ENCODE results near the gene MGAT5. TPM values are rescaled to one million over a fixed set of nuclear protein-coding genes. Genes with fewer than 3 reads are reported as not detected.

MGAT5 gene
- total RNA-seq, 1 experiment from 2014 or later: 22.1 TPM

DNA sequence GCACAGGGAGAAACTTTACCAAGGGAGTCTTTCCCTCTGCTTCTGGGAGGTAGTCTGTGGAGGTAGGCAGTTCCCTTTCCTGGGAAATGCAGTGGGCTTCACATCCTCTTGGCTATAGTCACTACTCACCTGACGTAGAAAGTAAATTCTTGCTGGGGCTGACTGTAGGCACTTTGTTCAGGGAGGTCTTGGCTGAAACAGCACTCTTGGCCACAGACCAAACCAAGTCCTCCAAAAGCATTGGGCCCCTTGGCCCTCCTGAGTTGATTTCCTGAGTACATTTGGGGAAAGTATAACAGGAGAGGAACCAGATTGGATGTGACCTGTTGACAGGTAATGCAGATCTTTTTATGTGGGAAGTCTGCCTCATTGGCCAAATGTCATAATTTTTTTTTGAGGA is 108.9 kb downstream of the MGAT5 start:
- no peaks in the 10 kb centered on the region for H3K9me3 ChIP-seq
- Mint-ChIP-seq H3K4me3 (ENCODE audit: unreplicated experiment) (no peak overlapping the region), H3K9me3 (ENCODE audit: unreplicated experiment) (no peaks in the 10 kb centered on the region), H3K36me3 (ENCODE audit: insufficient read depth, unreplicated experiment) (peaks cover 10% of the 10 kb centered on the region), H3K4me1 (ENCODE audit: low read depth, unreplicated experiment) (no peaks in the 10 kb centered on the region), H3K27ac (ENCODE audit: unreplicated experiment) (no peak overlapping the region), H3K27me3 (ENCODE audit: insufficient read depth, unreplicated experiment) (no peaks in the 10 kb centered on the region)
- intact Hi-C loops (cut with micrococcal nuclease; ENCODE audit: unreplicated experiment): no loop called here
- no peaks in the 10 kb centered on the region for H3K27me3 ChIP-seq (replicated peaks; ENCODE audit: control insufficient read depth, insufficient read depth, low read length)
- no peak for DNase-seq
- H3K36me3 ChIP-seq (ENCODE audit: control insufficient read depth, insufficient read depth, low read length): no peaks in the 10 kb centered on the region; the same call in 1 of the 2 replicates
- TF ChIP-seq, protein P1, sequence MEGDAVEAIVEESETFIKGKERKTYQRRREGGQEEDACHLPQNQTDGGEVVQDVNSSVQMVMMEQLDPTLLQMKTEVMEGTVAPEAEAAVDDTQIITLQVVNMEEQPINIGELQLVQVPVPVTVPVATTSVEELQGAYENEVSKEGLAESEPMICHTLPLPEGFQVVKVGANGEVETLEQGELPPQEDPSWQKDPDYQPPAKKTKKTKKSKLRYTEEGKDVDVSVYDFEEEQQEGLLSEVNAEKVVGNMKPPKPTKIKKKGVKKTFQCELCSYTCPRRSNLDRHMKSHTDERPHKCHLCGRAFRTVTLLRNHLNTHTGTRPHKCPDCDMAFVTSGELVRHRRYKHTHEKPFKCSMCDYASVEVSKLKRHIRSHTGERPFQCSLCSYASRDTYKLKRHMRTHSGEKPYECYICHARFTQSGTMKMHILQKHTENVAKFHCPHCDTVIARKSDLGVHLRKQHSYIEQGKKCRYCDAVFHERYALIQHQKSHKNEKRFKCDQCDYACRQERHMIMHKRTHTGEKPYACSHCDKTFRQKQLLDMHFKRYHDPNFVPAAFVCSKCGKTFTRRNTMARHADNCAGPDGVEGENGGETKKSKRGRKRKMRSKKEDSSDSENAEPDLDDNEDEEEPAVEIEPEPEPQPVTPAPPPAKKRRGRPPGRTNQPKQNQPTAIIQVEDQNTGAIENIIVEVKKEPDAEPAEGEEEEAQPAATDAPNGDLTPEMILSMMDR (IDR thresholded peaks at IDR 0.05; ENCODE audit: insufficient read depth in 1 of 2, low read depth in 1 of 2, low read length in 1 of 2, severe bottlenecking in 1 of 2, unreplicated experiment in 1 of 2): no peak
- H3K4me1 ChIP-seq: no peaks in the 10 kb centered on the region
- ChIA-PET POLR2A (no interaction called here), CTCF (no interaction called here)
- no peak overlapping the region for H3K4me3 ChIP-seq (ENCODE audit: low read depth, low read length)
- BruUV-seq (replicated peaks): no TSS peak

- Histone ChIP-seq H3K27me3 (replicated peaks; ENCODE audit: control insufficient read depth, insufficient read depth, low read length) (no peaks in the 10 kb centered on the region), H3K36me3 (ENCODE audit: control insufficient read depth, insufficient read depth, low read length) (peaks cover 1% of the 10 kb centered on the region), H3K4me1 (no peaks in the 10 kb centered on the region), H3K9me3 (no peaks in the 10 kb centered on the region), H3K4me3 (ENCODE audit: low read depth, low read length) (no peak overlapping the region)
- TF ChIP-seq, protein P1 (IDR thresholded peaks at IDR 0.05; ENCODE audit: insufficient read depth in 1 of 2, low read depth in 1 of 2, low read length in 1 of 2, severe bottlenecking in 1 of 2, unreplicated experiment in 1 of 2): peak in 1 of 2 experiments; percentile 26
- intact Hi-C loops (cut with micrococcal nuclease; ENCODE audit: unreplicated experiment): no loop called here
- Mint-ChIP-seq H3K9me3 (ENCODE audit: unreplicated experiment) (no peaks in the 10 kb centered on the region), H3K27me3 (ENCODE audit: insufficient read depth, unreplicated experiment) (no peaks in the 10 kb centered on the region), H3K36me3 (ENCODE audit: insufficient read depth, unreplicated experiment) (peaks cover 10% of the 10 kb centered on the region), H3K4me3 (ENCODE audit: unreplicated experiment) (no peak overlapping the region), H3K27ac (ENCODE audit: unreplicated experiment) (no peak overlapping the region), H3K4me1 (ENCODE audit: low read depth, unreplicated experiment) (peaks cover 6% of the 10 kb centered on the region)
- POLR2A ChIA-PET: no interaction called here
- CTCF ChIA-PET: interaction anchor here (2.1 kb wide), 1 partner anchor 85 kb away, joined by 7 read pairs; no protein-coding TSS in a partner anchor
- peak in 1 of 2 experiments; percentile 23 for DNase-seq
- BruUV-seq (replicated peaks): no TSS peak
Measured at GRCh38 chr2:134365356-134365755, 111.5 kb downstream of the MGAT5 start.

- peaks cover 1% of the 10 kb centered on the region for H3K36me3 ChIP-seq (ENCODE audit: control insufficient read depth, insufficient read depth, low read length)
- H3K27me3 ChIP-seq (replicated peaks; ENCODE audit: control insufficient read depth, insufficient read depth, low read length): no peaks in the 10 kb centered on the region
- Mint-ChIP-seq H3K36me3 (ENCODE audit: insufficient read depth, unreplicated experiment) (peaks cover 10% of the 10 kb centered on the region), H3K4me1 (ENCODE audit: low read depth, unreplicated experiment) (peaks cover 6% of the 10 kb centered on the region), H3K27ac (ENCODE audit: unreplicated experiment) (no peak overlapping the region), H3K4me3 (ENCODE audit: unreplicated experiment) (no peak overlapping the region), H3K27me3 (ENCODE audit: insufficient read depth, unreplicated experiment) (no peaks in the 10 kb centered on the region), H3K9me3 (ENCODE audit: unreplicated experiment) (no peaks in the 10 kb centered on the region)
- TF ChIP-seq, protein P1 (IDR thresholded peaks at IDR 0.05; ENCODE audit: insufficient read depth in 1 of 2, low read depth in 1 of 2, low read length in 1 of 2, severe bottlenecking in 1 of 2, unreplicated experiment in 1 of 2): no peak
- CTCF ChIA-PET: interaction anchor here (1.0 kb wide), 1 partner anchor 85 kb away, joined by 4 read pairs; no protein-coding TSS in a partner anchor
- intact Hi-C loops (cut with micrococcal nuclease; ENCODE audit: unreplicated experiment): no loop called here
- no peak overlapping the region for H3K4me3 ChIP-seq (ENCODE audit: low read depth, low read length)
- no peaks in the 10 kb centered on the region for H3K4me1 ChIP-seq
- no peak for DNase-seq
- H3K9me3 ChIP-seq: no peaks in the 10 kb centered on the region
- no TSS peak for BruUV-seq (replicated peaks)
- POLR2A ChIA-PET: no interaction called here
Measured at GRCh38 chr2:134366359-134366758, 112.5 kb downstream of the MGAT5 start.

Measured in Caco-2 (cell line).